GM12892 (cell line): Measurements from ENCODE around the gene PDZRN4.
"Not testable (repeated sequence)": the region's sequence is repeated elsewhere in the genome, so short reads cannot be mapped to it uniquely, and the experiment has no call there.

Experiments
- DNase-seq: peaks from one replicate; pipeline ENCODE4 v3.0.0; 2011; ENCODE audit not compliant: insufficient read length
- FAIRE-seq: peaks from 2 replicates; lab custom pipeline; 2011; peaks lifted over from hg19 to GRCh38; lab: Jason Lieb, UNC
- POLR2A ChIP-seq: IDR thresholded peaks from 2 replicates; pipeline ENCODE4 v1.6.1; 2011; ENCODE audit warnings: low read depth, low read length, control low read depth
- POLR2AphosphoS5 ChIP-seq: IDR thresholded peaks from 2 replicates; pipeline ENCODE4 v1.6.1; 2011; ENCODE audit warnings: low read depth, low read length, control low read depth
- TAF1 ChIP-seq: IDR thresholded peaks from 2 replicates; pipeline ENCODE4 v1.6.1; 2011; ENCODE audit warnings: low read depth, mild to moderate bottlenecking, control low read depth, low read length, borderline replicate concordance

PDZRN4 gene

DNA sequence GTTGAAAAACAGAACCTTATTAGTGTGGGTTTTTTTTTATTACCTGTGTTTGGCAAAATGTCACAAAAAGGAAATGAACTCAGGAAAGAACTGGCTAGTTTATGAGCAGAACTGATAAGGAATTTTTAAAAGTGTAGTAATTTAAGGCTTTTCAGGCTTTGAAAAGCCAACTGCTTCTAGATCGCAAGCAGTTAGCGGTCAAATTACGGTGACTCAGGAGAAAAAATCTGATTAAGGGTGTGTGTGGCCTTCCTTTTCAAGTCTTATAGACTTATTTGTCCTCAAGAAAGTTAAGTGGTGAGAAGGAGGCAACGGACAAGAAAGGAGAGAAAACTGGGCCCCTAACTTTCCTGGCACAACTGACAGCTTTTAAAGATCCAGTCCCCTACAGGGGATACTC, 33.4 kb downstream of the PDZRN4 start:
- FAIRE-seq, result no peak
- TF ChIP-seq POLR2AphosphoS5 (no peak), POLR2A (no peak), TAF1 (no peak)

DNA sequence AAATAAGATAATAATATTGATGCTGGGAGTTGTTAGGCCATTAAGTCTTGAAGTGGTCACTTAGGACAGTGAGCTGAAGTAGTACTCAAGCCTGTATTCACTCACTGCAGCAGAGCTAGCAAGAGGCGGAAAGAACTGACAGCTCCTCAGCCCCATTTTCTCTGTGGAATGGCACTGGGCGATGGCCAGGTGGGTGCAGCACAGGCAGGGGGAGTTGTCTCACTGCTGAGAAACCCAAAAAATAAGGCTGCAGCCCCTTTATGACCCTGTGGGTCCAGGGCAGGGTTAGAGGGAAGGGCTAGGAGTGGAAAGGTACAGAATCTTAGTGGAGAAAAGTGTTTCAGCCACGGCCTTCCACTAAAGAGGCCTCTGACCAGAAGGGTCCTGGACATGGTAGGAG, 35.5 kb downstream of the PDZRN4 start:
- TF ChIP-seq TAF1 (no peak), POLR2A (no peak), POLR2AphosphoS5 (no peak)
- FAIRE-seq, result no peak
- DNase-seq, result no peak

More for the DNA sequence above, 33.4 kb downstream of the PDZRN4 start:
- no peak for DNase-seq

DNA sequence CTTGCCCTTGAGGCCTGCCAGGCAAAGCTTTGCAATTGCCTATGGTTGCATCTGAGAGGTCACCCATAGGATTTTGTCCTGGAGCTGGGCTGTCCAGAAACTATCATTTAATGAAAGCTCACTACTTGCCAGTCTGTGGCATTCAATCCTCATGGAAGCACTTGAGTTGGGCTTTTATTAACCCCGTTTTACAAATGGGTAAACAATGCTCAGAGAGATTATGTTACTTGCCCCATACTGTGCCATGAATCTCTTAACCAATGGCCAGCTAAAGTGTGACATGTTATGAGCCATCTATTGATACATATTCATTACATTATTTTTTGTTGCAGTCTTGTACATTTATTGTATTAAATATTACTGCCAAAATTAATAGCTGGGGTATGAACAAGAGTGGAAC, 35.9 kb downstream of the PDZRN4 start:
- DNase-seq (no peak), FAIRE-seq (no peak)
- no peak for TF ChIP-seq POLR2A
- TF ChIP-seq POLR2AphosphoS5, result no peak
- TF ChIP-seq TAF1, result no peak

DNA sequence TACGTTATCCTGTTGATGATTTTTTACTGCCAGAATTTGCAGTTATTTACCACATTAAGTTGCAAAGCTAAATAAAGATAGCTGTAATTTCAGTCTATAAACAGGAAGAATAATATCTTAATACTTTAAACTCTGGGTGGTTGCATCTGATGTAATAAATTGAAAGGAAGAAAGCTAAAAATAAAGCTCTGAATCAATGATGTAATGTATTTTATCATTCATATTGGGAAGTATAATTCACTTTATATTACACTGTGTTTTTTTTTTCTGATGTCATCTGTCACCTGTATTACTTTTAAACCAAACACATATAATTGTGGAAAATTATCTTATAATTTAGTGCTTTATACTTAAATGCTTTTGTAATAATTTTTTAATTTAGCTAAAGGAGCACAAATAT, 37.1 kb downstream of the PDZRN4 start:
- FAIRE-seq (no peak), DNase-seq (no peak)
- TF ChIP-seq POLR2AphosphoS5, result no peak
- no peak for TF ChIP-seq TAF1
- no peak for TF ChIP-seq POLR2A

DNA sequence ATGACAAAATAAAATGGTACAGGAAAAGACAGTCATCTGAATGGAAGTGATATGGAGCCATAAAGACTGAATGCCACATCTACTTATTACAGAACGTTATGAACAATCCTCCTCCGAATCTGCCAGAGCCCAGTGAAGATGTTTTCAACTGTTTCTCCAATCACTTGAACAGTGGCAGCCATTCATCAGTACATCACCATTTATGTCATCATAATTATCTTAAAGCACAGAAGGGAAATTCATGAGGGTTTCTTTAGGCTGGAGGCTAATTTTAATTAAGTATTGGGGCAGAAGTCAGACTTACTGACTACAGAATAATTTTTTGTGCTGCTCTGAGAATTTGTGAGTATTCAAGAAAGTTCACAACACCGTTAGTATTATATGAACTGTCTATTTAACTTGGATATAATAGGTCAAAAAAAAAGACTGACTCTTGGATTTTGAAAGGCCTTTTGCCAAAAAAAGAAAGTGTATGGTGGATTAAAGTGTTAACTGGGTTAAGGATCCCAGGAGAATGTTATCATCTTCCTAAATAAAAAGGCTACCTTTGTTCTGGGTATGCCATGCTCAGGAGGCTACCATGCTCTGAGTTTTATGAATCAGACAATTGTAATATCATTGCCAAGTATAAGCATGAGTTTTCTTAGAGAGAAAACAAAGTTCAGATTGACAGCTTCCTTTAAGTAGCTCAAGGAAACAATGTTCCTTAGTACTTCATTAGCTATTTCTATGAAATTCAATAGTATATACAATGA, 40.1 kb downstream of the PDZRN4 start:
- no peak for FAIRE-seq
- TF ChIP-seq TAF1, result no peak
- no peak for TF ChIP-seq POLR2AphosphoS5
- TF ChIP-seq POLR2A, result no peak
- DNase-seq, result no peak

DNA sequence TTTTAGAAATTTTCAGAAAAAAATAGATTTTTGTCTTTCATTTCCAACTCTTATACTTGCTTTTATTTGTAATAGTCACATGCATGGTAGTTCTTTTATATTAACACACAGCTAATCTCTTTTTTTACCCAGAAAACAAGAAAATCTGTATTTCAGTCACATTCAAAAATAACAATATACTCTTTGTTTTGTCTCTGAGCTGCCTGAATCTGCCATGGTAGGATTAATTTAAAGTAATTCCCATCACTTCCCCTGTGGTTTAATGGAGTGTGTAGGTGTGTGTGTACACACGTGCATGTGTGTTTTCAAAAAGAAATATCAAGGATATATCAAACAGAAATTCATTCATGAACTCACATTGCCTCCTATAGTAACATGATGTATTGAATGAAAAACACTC, 42.6 kb downstream of the PDZRN4 start:
- TF ChIP-seq POLR2A (no peak), POLR2AphosphoS5 (no peak), TAF1 (no peak)
- FAIRE-seq, result no peak
- no peak for DNase-seq

DNA sequence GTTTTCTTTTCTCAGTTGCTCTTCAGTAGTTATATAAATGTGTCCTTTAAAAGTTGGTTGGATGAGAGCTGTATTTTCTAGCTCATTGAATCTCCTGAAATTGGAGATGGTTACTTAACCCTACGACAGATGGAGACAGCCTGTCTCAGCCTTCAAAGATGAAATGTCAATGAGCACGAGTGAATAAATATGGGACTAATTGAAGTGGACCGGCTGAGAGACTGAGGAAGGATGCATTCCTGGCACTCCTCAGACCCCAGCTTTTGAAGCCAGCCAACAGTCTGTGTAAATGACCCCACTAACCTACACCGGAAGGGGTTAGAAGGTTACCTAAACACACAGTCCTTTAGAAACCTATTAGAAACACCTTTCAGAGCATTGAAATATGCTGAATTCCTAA, 46.6 kb downstream of the PDZRN4 start:
- no peak for DNase-seq
- TF ChIP-seq POLR2AphosphoS5, result no peak
- TF ChIP-seq POLR2A, result no peak
- no peak for TF ChIP-seq TAF1
- FAIRE-seq, result no peak

DNA sequence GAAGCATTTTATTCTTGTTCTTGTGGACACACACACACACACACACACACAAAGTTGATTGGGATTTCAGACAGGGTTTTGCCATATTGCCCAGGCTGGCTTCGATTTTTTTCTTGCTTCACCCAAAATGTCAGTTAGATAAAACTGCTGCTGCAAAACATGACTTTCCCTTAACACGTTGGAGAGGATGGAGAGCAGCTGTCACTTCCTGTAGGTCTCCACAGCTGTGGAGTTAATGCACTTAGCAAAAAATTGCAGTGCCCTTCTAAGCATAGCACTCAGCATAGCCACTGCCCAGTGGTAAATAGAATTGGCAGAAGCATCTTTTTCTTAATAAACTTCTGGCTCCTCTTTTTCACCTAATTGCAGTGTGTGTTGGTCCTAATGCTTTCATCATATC, 54.5 kb downstream of the PDZRN4 start:
- TF ChIP-seq POLR2AphosphoS5 (no peak), POLR2A (no peak), TAF1 (no peak)
- DNase-seq (no peak), FAIRE-seq (no peak)

DNA sequence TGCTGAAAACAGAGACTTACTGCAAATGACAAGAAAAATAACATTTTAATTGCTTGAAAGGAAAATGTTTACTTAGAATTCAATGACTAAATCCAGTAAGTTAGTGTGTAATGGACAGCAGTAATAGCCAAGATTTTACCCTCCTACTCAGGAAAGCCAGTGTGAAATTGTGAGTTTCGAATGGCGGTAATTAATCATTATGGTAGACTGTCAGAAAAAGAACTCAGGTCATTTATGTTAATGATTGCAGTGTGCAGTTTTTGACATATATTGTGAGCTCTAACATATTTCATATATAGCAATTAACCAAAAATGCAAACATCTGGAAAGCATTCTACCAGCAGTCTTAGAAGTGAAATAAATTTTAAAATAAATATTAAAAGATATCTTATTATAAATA, 60.3 kb downstream of the PDZRN4 start:
- no peak for DNase-seq
- FAIRE-seq, result no peak

DNA sequence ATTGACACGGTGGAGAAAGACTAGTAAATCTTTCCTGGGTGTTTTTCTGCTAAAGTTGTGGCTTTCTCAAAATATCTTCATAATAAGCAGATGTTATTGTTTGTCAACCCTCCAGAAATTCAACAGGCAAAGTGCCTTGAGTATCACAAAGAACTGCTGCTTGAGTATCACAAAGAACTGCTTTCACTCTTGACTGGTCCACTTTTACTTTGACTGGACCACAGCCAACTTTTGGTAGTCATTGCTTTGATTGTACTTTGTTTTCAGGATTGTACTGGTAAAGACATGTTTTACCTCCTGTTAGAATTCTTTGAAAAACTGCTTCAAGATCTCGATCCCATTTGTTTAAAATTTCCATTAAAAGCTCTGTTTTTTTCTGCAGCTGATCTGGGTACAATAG, 62.6 kb downstream of the PDZRN4 start:
- TF ChIP-seq POLR2A, result no peak
- no peak for TF ChIP-seq POLR2AphosphoS5
- TF ChIP-seq TAF1, result no peak
- no peak for FAIRE-seq
- no peak for DNase-seq

More for the DNA sequence above, 60.3 kb downstream of the PDZRN4 start:
- TF ChIP-seq TAF1 (no peak), POLR2AphosphoS5 (no peak), POLR2A (no peak)

DNA sequence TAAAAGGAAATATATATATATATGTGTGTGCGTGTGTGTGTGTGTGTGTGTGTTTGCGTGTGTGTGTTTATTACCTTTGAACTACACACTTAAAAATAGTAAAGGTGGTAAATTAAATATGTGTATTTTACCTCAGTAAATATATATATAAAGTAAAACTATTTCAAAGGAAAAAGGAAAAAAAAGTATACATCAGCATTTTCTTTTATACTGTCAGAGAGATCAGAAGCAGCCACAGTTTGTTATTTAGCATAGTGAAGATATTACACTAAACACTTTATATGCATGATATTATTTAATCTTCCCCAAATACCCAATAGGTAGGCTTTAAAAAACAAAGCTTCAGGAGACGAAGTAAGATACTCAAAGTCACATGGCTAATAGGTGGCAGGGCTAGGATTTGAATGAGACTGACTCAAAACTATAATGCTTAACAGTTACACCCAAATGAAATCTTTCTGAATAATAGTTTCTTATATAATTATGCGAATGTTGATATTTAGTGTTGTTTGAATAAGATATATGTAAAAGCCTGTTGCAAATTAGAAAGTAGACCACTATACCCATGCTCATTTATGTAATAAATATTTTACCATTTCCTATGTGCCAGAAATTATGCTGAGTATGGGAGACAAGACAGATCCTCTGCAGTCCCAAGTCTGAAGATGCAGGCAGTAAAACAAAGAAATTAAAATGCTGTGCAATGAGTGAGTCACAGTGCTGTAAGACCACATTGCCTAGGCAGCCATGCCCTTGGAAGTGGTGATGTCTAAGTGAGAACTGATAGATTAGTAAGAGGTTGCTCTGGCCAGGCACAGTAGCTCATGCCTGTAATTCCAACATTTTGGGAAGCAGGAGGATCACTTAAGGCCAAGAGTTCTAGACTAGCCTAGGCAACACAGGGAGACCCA, 66.1 kb downstream of the PDZRN4 start:
- DNase-seq, result no peak
- no peak for TF ChIP-seq POLR2AphosphoS5
- FAIRE-seq, result no peak

DNA sequence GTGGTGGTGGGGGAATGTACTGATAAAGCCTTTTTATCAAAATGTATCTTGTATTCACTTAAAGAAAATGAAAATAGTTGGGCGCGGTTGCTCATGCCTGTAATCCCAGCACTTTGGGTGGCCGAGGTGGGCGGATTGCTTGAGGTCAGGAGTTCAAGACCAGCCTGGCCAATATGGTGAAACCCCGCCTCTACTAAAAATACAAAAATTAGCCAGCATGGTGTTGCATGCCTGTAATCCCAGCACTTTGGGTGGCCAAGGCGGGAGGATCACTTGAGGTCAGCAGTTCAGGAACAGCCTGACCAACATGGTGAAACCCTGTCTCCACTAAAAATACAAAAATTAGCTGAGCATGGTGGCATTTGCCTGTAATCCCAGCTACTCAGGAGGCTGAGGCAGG, 75.1 kb downstream of the PDZRN4 start:
- not testable (repeated sequence) for DNase-seq, FAIRE-seq

DNA sequence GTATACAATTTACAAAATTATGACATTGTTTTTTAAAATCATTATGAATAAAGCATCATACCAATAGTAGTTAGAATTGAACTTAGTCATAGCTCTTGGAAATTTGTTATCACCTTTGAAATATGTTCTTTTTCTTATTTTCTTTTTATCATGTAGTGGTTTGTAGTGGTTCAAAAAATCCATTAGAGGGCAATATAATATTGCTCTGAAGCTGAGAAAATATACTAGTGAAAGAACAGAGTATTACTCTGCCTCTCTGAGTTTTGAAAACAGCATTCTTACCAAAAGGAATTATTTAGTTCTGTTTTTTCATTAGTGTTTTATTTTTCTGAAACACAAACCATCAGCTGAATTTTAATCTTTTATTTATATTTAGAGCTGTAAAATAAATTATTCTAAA, 76.2 kb downstream of the PDZRN4 start:
- DNase-seq (no peak), FAIRE-seq (no peak)

More for the DNA sequence above, 76.2 kb downstream of the PDZRN4 start:
- TF ChIP-seq POLR2AphosphoS5 (no peak), TAF1 (no peak), POLR2A (no peak)
